Measurements from ENCODE around the gene GPR180.

DNA sequence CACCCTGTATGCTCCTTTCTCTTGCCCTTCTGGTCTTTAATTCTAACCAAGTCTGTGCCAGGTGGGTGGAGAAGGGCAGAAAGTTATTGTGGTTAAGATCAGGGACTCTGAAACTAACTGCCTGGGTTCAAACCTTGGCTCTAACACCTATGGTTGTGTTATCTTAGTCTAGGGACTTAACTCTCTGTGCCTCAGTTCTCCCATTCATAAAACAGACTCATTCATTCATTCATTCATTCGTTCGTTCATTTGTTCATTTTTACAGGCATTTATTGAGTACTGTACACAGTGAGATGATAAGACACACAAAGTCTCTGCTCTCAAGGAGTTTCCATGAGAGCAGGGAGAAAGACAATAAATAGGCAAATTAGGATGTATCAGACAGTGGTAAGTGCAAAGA, 80.6 kb downstream of the GPR180 start:
- TF ChIP-seq, protein P1, sequence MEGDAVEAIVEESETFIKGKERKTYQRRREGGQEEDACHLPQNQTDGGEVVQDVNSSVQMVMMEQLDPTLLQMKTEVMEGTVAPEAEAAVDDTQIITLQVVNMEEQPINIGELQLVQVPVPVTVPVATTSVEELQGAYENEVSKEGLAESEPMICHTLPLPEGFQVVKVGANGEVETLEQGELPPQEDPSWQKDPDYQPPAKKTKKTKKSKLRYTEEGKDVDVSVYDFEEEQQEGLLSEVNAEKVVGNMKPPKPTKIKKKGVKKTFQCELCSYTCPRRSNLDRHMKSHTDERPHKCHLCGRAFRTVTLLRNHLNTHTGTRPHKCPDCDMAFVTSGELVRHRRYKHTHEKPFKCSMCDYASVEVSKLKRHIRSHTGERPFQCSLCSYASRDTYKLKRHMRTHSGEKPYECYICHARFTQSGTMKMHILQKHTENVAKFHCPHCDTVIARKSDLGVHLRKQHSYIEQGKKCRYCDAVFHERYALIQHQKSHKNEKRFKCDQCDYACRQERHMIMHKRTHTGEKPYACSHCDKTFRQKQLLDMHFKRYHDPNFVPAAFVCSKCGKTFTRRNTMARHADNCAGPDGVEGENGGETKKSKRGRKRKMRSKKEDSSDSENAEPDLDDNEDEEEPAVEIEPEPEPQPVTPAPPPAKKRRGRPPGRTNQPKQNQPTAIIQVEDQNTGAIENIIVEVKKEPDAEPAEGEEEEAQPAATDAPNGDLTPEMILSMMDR (IDR thresholded peaks at IDR 0.05), result no peak
- no peak for TF ChIP-seq POLR2A (IDR thresholded peaks at IDR 0.05)
